K562 (cell line): ENCODE results near the gene BLTP3A. TPM values are rescaled to one million over a fixed set of nuclear protein-coding genes. Genes with fewer than 3 reads are reported as not detected.

Experiments used
- CBX5 ChIP-seq: IDR thresholded peaks from 2 replicates; pipeline ENCODE4 v1.6.1; 2014; ENCODE audit warnings: low read depth, borderline replicate concordance
- CLOCK ChIP-seq: fragments of 250-450 bp; sonication (Bioruptor Pico); IDR thresholded peaks from 2 replicates; pipeline ENCODE4 v1.4.0; 2020; ENCODE audit warnings: mild to moderate bottlenecking, moderate library complexity, borderline replicate concordance
- CREBBP ChIP-seq: IDR thresholded peaks from one replicate; pipeline ENCODE4 v1.6.1; 2012; ENCODE audit warnings: low read depth, mild to moderate bottlenecking, control low read depth, inconsistent platforms, low read length
- DDX20 ChIP-seq: fragments of 450-650 bp; IDR thresholded peaks from 2 replicates; pipeline ENCODE4 v1.6.1; 2016; ENCODE audit warnings: missing genetic modification characterization, low read depth, mild to moderate bottlenecking, missing compliant biosample characterization, moderate library complexity
- ETV5 ChIP-seq: sonication (generic); formaldehyde crosslinking; IDR thresholded peaks from 2 replicates; pipeline ENCODE4 v1.4.0; 2020; ENCODE audit warnings: low read depth, mild to moderate bottlenecking, missing genetic modification reagents
- ETV6 ChIP-seq, 3 experiments: fragments of 150-350 bp in 1 of 3; sonication (generic) in 1 of 3; formaldehyde crosslinking in 1 of 3; IDR thresholded peaks; 2 replicates each; pipeline versions ENCODE4 v1.6.1 to v1.8.0; 2014 to 2022; ENCODE audit warnings: borderline replicate concordance in 2 of 3, low read depth in 2 of 3, antibody characterized with exemption in 1 of 3, low read length in 1 of 3, mild to moderate bottlenecking in 1 of 3, missing genetic modification reagents in 1 of 3
- MXD1 ChIP-seq: fragments of 250-450 bp; sonication (Bioruptor Pico); IDR thresholded peaks from 2 replicates; pipeline ENCODE4 v1.8.0; 2021; ENCODE audit warnings: borderline replicate concordance, mild to moderate bottlenecking, moderate library complexity; ENCODE audit not compliant: poor library complexity, severe bottlenecking
- NCOA1 ChIP-seq: fragments of 450-650 bp; IDR thresholded peaks from 2 replicates; pipeline ENCODE4 v1.6.1; 2016; ENCODE audit warnings: low read depth
- NR2C2 ChIP-seq, 2 experiments: fragments of 200-800 bp in 1 of 2; sonication (Bioruptor generic) in 1 of 2; sonication (generic) in 1 of 2; formaldehyde crosslinking in 1 of 2; IDR thresholded peaks; 2 replicates each; pipeline versions ENCODE4 v1.6.1 to v1.8.0; 2016 to 2022; ENCODE audit warnings: mild to moderate bottlenecking in 1 of 2, missing compliant biosample characterization in 1 of 2, missing genetic modification characterization in 1 of 2, missing genetic modification reagents in 1 of 2
- POLR2H ChIP-seq: IDR thresholded peaks from 2 replicates; pipeline ENCODE4 v1.6.1; 2016; ENCODE audit warnings: missing genetic modification characterization, low read depth, mild to moderate bottlenecking, control low read depth, missing compliant biosample characterization, moderate library complexity
- RFX7 ChIP-seq: fragments of 250-450 bp; sonication (Bioruptor Pico); IDR thresholded peaks from 2 replicates; pipeline ENCODE4 v1.5.1; 2021; ENCODE audit warnings: mild to moderate bottlenecking
- SAP30 ChIP-seq: fragments of 200-600 bp; sonication (generic); IDR thresholded peaks from 2 replicates; pipeline ENCODE4 v1.6.1; 2012; ENCODE audit warnings: borderline replicate concordance, low read depth, mild to moderate bottlenecking, moderate library complexity, low read length, control low read depth, inconsistent platforms; ENCODE audit not compliant: insufficient read depth, poor library complexity, severe bottlenecking
- TBL1XR1 ChIP-seq, 2 experiments: IDR thresholded peaks; 2 replicates each; pipeline ENCODE4 v1.6.1; 2012; ENCODE audit warnings: improper control_type of control experiment in 2 of 2, low read length in 2 of 2, mild to moderate bottlenecking in 1 of 2
- TCF3 ChIP-seq: sonication (generic); formaldehyde crosslinking; IDR thresholded peaks from 2 replicates; pipeline ENCODE4 v1.4.0; 2020; ENCODE audit warnings: mild to moderate bottlenecking, missing genetic modification reagents
- XRCC4 ChIP-seq: IDR thresholded peaks from one replicate; pipeline ENCODE4 v1.6.1; 2011; ENCODE audit not compliant: insufficient read depth, insufficient read length; ENCODE audit errors: extremely low read depth
- ZBTB5 ChIP-seq: fragments of 450-650 bp; IDR thresholded peaks from 2 replicates; pipeline ENCODE4 v1.6.1; 2017; ENCODE audit warnings: antibody characterized with exemption
- ZBTB8A ChIP-seq: fragments of 450-650 bp; IDR thresholded peaks from 2 replicates; pipeline ENCODE4 v1.6.1; 2018; ENCODE audit warnings: mild to moderate bottlenecking, moderate library complexity; ENCODE audit not compliant: partially characterized antibody
- ZNF282 ChIP-seq: sonication (generic); formaldehyde crosslinking; IDR thresholded peaks from 2 replicates; pipeline ENCODE4 v1.8.1; 2023; ENCODE audit warnings: missing genetic modification reagents
- polyA plus RNA-seq, 8 experiments: library from polyadenylated mRNA; depleted of rRNA in 4 of 8; stranded (reverse) in 5 of 8; unstranded in 3 of 8; fragments of >200 nt; fragmentation: Nextera tagmentation in 2 of 8; fragmentation: Illumina TruSeq in 1 of 8; extraction: Ambion mirVana in 2 of 8; extraction: Trizol in 1 of 8; gene quantifications; 2 replicates each; pipeline versions ENCODE4 v1.2.1 to v1.2.3, GENCODE V29; 2011 to 2014; ENCODE audit warnings: inconsistent platforms in 1 of 8, missing spikeins in 1 of 8
- total RNA-seq, 7 experiments: library from RNA; depleted of rRNA in 6 of 7; stranded (reverse); fragments of >200 nt in 6 of 7; fragmentation: Illumina TruSeq in 2 of 7; extraction: Trizol in 2 of 7; gene quantifications; 2 replicates each; pipeline versions ENCODE4 v1.2.1 to v1.2.3, GENCODE V29; 2011 to 2021; ENCODE audit warnings: low replicate concordance in 1 of 7

The BLTP3A gene
- total and polyA plus RNA-seq, 9 of the 15 experiments (the other 6 are each of a cell fraction or from before 2014, with no cell fraction given), result 7.5 to 34.6 (median 15.5) TPM

GRCh38 chr6:34834789-34835518 is 43.1 kb downstream of the BLTP3A start (continued):
- no peak for TF ChIP-seq ZBTB5
- no peak for TF ChIP-seq XRCC4
- no peak for TF ChIP-seq ZNF282 (CRISPR knock-in tag)
- 0 out of 2 replicates have a peak, but pooled peaks have one; percentile 13 for TF ChIP-seq POLR2H (tag)
- no peak for TF ChIP-seq ZBTB8A
- TF ChIP-seq NR2C2 (CRISPR knock-in tag; IDR thresholded peaks at IDR 0.05), result no peak
- no peak for TF ChIP-seq NR2C2 (tag; IDR thresholded peaks at IDR 0.05)
- TF ChIP-seq CLOCK (CRISPR knock-in tag), result no peak
- no peak for TF ChIP-seq MXD1 (CRISPR knock-in tag)
- peak in 1 of 2 experiments; percentile 51; a peak in 1 of 4 replicates for TF ChIP-seq TBL1XR1 (IDR thresholded peaks at IDR 0.05; ENCODE audit: low read length in 2 of 2)
- no peak for TF ChIP-seq ETV6 (IDR thresholded peaks at IDR 0.05; ENCODE audit: borderline replicate concordance in 1 of 2, low read depth in 2 of 2, low read length in 1 of 2)
- TF ChIP-seq ETV6 (CRISPR knock-in tag; IDR thresholded peaks at IDR 0.05; ENCODE audit: borderline replicate concordance), result no peak
- TF ChIP-seq SAP30, result no peak
- no peak for TF ChIP-seq DDX20 (tag)
- TF ChIP-seq TCF3 (CRISPR knock-in tag), result peak; percentile 76
- no peak for TF ChIP-seq RFX7 (CRISPR knock-in tag)
- TF ChIP-seq CREBBP, result no peak
- TF ChIP-seq CBX5, result no peak
- no peak for TF ChIP-seq ETV5 (CRISPR knock-in tag)
- no peak for TF ChIP-seq NCOA1
